ENCODE measurements around the gene BCL2L1. TPM values are rescaled to one million over a fixed set of nuclear protein-coding genes. Genes with fewer than 3 reads are reported as not detected.

BCL2L1 gene
- total RNA-seq, 1 experiment from 2014 or later: 469 TPM

- Mint-ChIP-seq H3K27ac (ENCODE audit: unreplicated experiment) (peak overlapping the region; percentile 37), H3K9me3 (ENCODE audit: unreplicated experiment) (no peaks in the 10 kb centered on the region), H3K27me3 (ENCODE audit: insufficient read depth, unreplicated experiment) (no peaks in the 10 kb centered on the region), H3K4me1 (ENCODE audit: low read depth, unreplicated experiment) (peaks cover 84% of the 10 kb centered on the region), H3K4me3 (ENCODE audit: unreplicated experiment) (peak overlapping the region; percentile 41), H3K36me3 (ENCODE audit: insufficient read depth, unreplicated experiment) (peaks cover 98% of the 10 kb centered on the region)
- no peak for TF ChIP-seq CTCF (IDR thresholded peaks at IDR 0.05; ENCODE audit: insufficient read depth in 1 of 2, low read depth in 1 of 2, low read length in 1 of 2, severe bottlenecking in 1 of 2, unreplicated experiment in 1 of 2)
- intact Hi-C loops (cut with micrococcal nuclease; ENCODE audit: unreplicated experiment): loop anchor here (2.0 kb wide), 1 partner anchor 33 kb away; no protein-coding TSS in a partner anchor
- CTCF ChIA-PET: interaction anchor here (0.9 to 5.7 kb wide), 9 partner anchors 10 to 117 kb away, joined by 3 to 78 read pairs (median 6); partner anchors contain the start of gene BCL2L1
- BruUV-seq (replicated peaks): no TSS peak
- Histone ChIP-seq H3K27me3 (replicated peaks; ENCODE audit: control insufficient read depth, insufficient read depth, low read length) (no peaks in the 10 kb centered on the region), H3K4me3 (ENCODE audit: low read depth, low read length) (no peak overlapping the region), H3K4me1 (peaks cover 96% of the 10 kb centered on the region), H3K9me3 (no peaks in the 10 kb centered on the region), H3K36me3 (ENCODE audit: control insufficient read depth, insufficient read depth, low read length) (peaks cover 35% of the 10 kb centered on the region)
- DNase-seq: no peak
- POLR2A ChIA-PET: interaction anchor here (0.9 to 5.6 kb wide), 8 partner anchors 17 to 106 kb away, joined by 3 to 45 read pairs (median 5); no protein-coding TSS in a partner anchor
These were observed 43.0 kb downstream of the BCL2L1 start for GRCh38 chr20:31679357-31680285.

- H3K27me3 Mint-ChIP-seq (ENCODE audit: insufficient read depth, unreplicated experiment): no peaks in the 10 kb centered on the region
- CTCF ChIA-PET: interaction anchor here (0.6 to 5.7 kb wide), 14 partner anchors 15 to 121 kb away, joined by 3 to 78 read pairs (median 6); partner anchors contain the start of genes BCL2L1 and TPX2
- peak; percentile 93 to 98 for DNase-seq
- H3K27ac Mint-ChIP-seq (ENCODE audit: unreplicated experiment): peak overlapping the region; percentile 37
- POLR2A ChIA-PET: interaction anchor here (1.1 to 5.6 kb wide), 12 partner anchors 14 to 73 kb away, joined by 3 to 45 read pairs (median 8); partner anchors contain the start of genes BCL2L1 and ID1
- no peaks in the 10 kb centered on the region for H3K27me3 ChIP-seq (replicated peaks; ENCODE audit: control insufficient read depth, insufficient read depth, low read length)
- peak overlapping the region; percentile 41 for H3K4me3 Mint-ChIP-seq (ENCODE audit: unreplicated experiment)
- H3K4me1 ChIP-seq: peaks cover 94% of the 10 kb centered on the region
- no peak overlapping the region for H3K4me3 ChIP-seq (ENCODE audit: low read depth, low read length)
- H3K9me3 Mint-ChIP-seq (ENCODE audit: unreplicated experiment): no peaks in the 10 kb centered on the region
- peak; percentile 34 to 60 for TF ChIP-seq CTCF (IDR thresholded peaks at IDR 0.05; ENCODE audit: insufficient read depth in 1 of 2, low read depth in 1 of 2, low read length in 1 of 2, severe bottlenecking in 1 of 2, unreplicated experiment in 1 of 2)
- intact Hi-C loops (cut with micrococcal nuclease; ENCODE audit: unreplicated experiment): loop anchor here (1.0 to 2.0 kb wide), 6 partner anchors 14 to 44 kb away; no protein-coding TSS in a partner anchor
- peaks cover 31% of the 10 kb centered on the region for H3K36me3 ChIP-seq (ENCODE audit: control insufficient read depth, insufficient read depth, low read length)
- no peaks in the 10 kb centered on the region for H3K9me3 ChIP-seq
- H3K36me3 Mint-ChIP-seq (ENCODE audit: insufficient read depth, unreplicated experiment): peaks cover 98% of the 10 kb centered on the region
- H3K4me1 Mint-ChIP-seq (ENCODE audit: low read depth, unreplicated experiment): peaks cover 83% of the 10 kb centered on the region
- TSS peak; percentile 81 for BruUV-seq (replicated peaks)
These were observed 44.0 kb downstream of the BCL2L1 start for GRCh38 chr20:31678389-31679356.

Data from Caco-2 (cell line).